HepG2 (cell line): ENCODE data around the gene TAF11.

Experiments
- GABPA ChIP-seq, 2 experiments: IDR thresholded peaks; 2 replicates each; pipeline ENCODE4 v1.6.1; 2011 to 2016; ENCODE audit warnings: low read depth in 2 of 2, low read length in 1 of 2, missing biosample characterization in 1 of 2, missing genetic modification characterization in 1 of 2
- NR3C1 ChIP-seq: sonication (generic); formaldehyde crosslinking; IDR thresholded peaks from 2 replicates; pipeline ENCODE4 v1.4.0; 2020; ENCODE audit warnings: missing genetic modification reagents
- SOX13 ChIP-seq, 3 experiments: fragments of 450-650 bp in 1 of 3; sonication (generic) in 1 of 3; formaldehyde crosslinking in 1 of 3; IDR thresholded peaks in 2 of 3; conservative IDR thresholded peaks in 1 of 3; 2 replicates each; pipeline versions ENCODE4 v1.5.0 to v1.6.1; 2016 to 2020; ENCODE audit warnings: antibody characterized with exemption in 1 of 3, mild to moderate bottlenecking in 1 of 3, missing compliant biosample characterization in 1 of 3, missing genetic modification reagents in 1 of 3, moderate library complexity in 1 of 3
- ZNF558 ChIP-seq: sonication (generic); formaldehyde crosslinking; IDR thresholded peaks from 2 replicates; pipeline ENCODE4 v1.9.0; 2022; ENCODE audit warnings: mild to moderate bottlenecking, missing genetic modification reagents, borderline replicate concordance
- ZNF563 ChIP-seq: sonication (generic); formaldehyde crosslinking; IDR thresholded peaks from 2 replicates; pipeline ENCODE4 v1.8.0; 2022; ENCODE audit warnings: mild to moderate bottlenecking, moderate library complexity, missing genetic modification reagents
- ZNF644 ChIP-seq: IDR thresholded peaks from 2 replicates; pipeline ENCODE4 v1.6.1; 2016; ENCODE audit warnings: low read depth
- TF ChIP-seq, protein P1 (sequence below): sonication (generic); formaldehyde crosslinking; IDR thresholded peaks from 2 replicates; pipeline ENCODE4 v1.4.0; 2020; ENCODE audit warnings: missing genetic modification reagents
- TF ChIP-seq, protein P2 (sequence below): IDR thresholded peaks from 2 replicates; pipeline ENCODE4 v1.6.1; 2012; ENCODE audit warnings: low read depth, low read length, improper control_type of control experiment
- TF ChIP-seq, protein P3 (sequence below): IDR thresholded peaks from 2 replicates; pipeline ENCODE4 v1.6.1; 2012; ENCODE audit warnings: inconsistent platforms
- TF ChIP-seq, protein P4 (sequence below), 2 experiments: IDR thresholded peaks; 2 replicates each; pipeline ENCODE4 v1.6.1; 2011 to 2012; ENCODE audit warnings: low read length in 2 of 2, borderline replicate concordance in 1 of 2, low read depth in 1 of 2, mild to moderate bottlenecking in 1 of 2, moderate library complexity in 1 of 2
- TF ChIP-seq, protein P5 (sequence below): sonication (generic); formaldehyde crosslinking; IDR thresholded peaks from 2 replicates; pipeline ENCODE4 v1.5.0; 2020; ENCODE audit warnings: mild to moderate bottlenecking, missing genetic modification reagents, moderate library complexity

DNA sequence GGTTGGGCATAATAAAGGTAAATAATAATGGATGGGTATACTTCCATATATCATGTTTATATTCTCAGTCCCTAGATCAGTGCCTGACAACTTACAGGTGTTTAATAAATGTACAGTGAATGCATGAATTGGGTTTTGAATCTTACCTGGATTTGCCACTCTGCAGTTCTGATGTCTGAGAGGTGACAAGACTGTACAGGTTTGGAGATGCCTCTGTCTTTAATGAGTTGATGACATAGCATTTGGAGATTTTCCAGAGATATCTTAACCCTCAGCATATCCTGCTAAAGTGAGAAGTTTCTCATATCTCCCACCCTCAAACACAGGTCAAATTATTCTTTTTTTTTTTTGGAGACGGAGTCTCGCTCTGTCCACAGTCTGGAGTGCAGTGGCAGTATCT, 3.5 kb upstream of the TAF11 start:
- TF ChIP-seq, protein P1, sequence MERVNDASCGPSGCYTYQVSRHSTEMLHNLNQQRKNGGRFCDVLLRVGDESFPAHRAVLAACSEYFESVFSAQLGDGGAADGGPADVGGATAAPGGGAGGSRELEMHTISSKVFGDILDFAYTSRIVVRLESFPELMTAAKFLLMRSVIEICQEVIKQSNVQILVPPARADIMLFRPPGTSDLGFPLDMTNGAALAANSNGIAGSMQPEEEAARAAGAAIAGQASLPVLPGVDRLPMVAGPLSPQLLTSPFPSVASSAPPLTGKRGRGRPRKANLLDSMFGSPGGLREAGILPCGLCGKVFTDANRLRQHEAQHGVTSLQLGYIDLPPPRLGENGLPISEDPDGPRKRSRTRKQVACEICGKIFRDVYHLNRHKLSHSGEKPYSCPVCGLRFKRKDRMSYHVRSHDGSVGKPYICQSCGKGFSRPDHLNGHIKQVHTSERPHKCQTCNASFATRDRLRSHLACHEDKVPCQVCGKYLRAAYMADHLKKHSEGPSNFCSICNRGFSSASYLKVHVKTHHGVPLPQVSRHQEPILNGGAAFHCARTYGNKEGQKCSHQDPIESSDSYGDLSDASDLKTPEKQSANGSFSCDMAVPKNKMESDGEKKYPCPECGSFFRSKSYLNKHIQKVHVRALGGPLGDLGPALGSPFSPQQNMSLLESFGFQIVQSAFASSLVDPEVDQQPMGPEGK = no peak
- TF ChIP-seq SOX13 (IDR thresholded peaks at IDR 0.05) = no peak
- no peak for TF ChIP-seq SOX13 (CRISPR knock-in tag; conservative IDR thresholded peaks at IDR 0.05 in 1 of 2, IDR thresholded peaks at IDR 0.05 in 1 of 2)
- TF ChIP-seq NR3C1 (CRISPR knock-in tag) = no peak
- TF ChIP-seq GABPA (IDR thresholded peaks at IDR 0.05; ENCODE audit: low read depth, low read length) = no peak
- no peak for TF ChIP-seq GABPA (CRISPR knock-in tag; IDR thresholded peaks at IDR 0.05; ENCODE audit: low read depth)
- TF ChIP-seq ZNF563 (CRISPR knock-in tag) = no peak
- TF ChIP-seq ZNF644 = no peak
- TF ChIP-seq, protein P2, sequence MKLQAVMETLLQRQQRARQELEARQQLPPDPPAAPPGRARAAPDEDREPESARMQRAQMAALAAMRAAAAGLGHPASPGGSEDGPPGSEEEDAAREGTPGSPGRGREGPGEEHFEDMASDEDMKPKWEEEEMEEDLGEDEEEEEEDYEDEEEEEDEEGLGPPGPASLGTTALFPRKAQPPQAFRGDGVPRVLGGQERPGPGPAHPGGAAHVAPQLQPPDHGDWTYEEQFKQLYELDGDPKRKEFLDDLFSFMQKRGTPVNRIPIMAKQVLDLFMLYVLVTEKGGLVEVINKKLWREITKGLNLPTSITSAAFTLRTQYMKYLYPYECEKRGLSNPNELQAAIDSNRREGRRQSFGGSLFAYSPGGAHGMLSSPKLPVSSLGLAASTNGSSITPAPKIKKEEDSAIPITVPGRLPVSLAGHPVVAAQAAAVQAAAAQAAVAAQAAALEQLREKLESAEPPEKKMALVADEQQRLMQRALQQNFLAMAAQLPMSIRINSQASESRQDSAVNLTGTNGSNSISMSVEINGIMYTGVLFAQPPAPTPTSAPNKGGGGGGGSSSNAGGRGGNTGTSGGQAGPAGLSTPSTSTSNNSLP = no peak
- TF ChIP-seq, protein P3, sequence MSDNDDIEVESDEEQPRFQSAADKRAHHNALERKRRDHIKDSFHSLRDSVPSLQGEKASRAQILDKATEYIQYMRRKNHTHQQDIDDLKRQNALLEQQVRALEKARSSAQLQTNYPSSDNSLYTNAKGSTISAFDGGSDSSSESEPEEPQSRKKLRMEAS = no peak
- TF ChIP-seq, protein P4, sequence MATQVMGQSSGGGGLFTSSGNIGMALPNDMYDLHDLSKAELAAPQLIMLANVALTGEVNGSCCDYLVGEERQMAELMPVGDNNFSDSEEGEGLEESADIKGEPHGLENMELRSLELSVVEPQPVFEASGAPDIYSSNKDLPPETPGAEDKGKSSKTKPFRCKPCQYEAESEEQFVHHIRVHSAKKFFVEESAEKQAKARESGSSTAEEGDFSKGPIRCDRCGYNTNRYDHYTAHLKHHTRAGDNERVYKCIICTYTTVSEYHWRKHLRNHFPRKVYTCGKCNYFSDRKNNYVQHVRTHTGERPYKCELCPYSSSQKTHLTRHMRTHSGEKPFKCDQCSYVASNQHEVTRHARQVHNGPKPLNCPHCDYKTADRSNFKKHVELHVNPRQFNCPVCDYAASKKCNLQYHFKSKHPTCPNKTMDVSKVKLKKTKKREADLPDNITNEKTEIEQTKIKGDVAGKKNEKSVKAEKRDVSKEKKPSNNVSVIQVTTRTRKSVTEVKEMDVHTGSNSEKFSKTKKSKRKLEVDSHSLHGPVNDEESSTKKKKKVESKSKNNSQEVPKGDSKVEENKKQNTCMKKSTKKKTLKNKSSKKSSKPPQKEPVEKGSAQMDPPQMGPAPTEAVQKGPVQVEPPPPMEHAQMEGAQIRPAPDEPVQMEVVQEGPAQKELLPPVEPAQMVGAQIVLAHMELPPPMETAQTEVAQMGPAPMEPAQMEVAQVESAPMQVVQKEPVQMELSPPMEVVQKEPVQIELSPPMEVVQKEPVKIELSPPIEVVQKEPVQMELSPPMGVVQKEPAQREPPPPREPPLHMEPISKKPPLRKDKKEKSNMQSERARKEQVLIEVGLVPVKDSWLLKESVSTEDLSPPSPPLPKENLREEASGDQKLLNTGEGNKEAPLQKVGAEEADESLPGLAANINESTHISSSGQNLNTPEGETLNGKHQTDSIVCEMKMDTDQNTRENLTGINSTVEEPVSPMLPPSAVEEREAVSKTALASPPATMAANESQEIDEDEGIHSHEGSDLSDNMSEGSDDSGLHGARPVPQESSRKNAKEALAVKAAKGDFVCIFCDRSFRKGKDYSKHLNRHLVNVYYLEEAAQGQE (IDR thresholded peaks at IDR 0.05; ENCODE audit: borderline replicate concordance in 1 of 2, low read depth in 1 of 2, low read length in 2 of 2) = no peak
- TF ChIP-seq, protein P5, sequence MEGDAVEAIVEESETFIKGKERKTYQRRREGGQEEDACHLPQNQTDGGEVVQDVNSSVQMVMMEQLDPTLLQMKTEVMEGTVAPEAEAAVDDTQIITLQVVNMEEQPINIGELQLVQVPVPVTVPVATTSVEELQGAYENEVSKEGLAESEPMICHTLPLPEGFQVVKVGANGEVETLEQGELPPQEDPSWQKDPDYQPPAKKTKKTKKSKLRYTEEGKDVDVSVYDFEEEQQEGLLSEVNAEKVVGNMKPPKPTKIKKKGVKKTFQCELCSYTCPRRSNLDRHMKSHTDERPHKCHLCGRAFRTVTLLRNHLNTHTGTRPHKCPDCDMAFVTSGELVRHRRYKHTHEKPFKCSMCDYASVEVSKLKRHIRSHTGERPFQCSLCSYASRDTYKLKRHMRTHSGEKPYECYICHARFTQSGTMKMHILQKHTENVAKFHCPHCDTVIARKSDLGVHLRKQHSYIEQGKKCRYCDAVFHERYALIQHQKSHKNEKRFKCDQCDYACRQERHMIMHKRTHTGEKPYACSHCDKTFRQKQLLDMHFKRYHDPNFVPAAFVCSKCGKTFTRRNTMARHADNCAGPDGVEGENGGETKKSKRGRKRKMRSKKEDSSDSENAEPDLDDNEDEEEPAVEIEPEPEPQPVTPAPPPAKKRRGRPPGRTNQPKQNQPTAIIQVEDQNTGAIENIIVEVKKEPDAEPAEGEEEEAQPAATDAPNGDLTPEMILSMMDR (CRISPR knock-in tag) = no peak
- no peak for TF ChIP-seq ZNF558 (CRISPR knock-in tag)
